ENCODE results near the gene AATK.
A peak's percentile ranks its signal among the peaks of the same experiment; 100 is the strongest.
"Not testable (repeated sequence)": the region's sequence is repeated elsewhere in the genome, so short reads cannot be mapped to it uniquely, and the experiment has no call there.

AATK gene

GRCh38 chr17:81159611-81160265 is 6.3 kb downstream of the AATK start:
- no peak for DNase-seq

- no peak for DNase-seq
Measured at GRCh38 chr17:81158688-81159590, 7.1 kb downstream of the AATK start.

GRCh38 chr17:81157848-81158687 is 8.0 kb downstream of the AATK start:
- no peak for DNase-seq

- DNase-seq = no peak
Measured at GRCh38 chr17:81156866-81157805, 8.9 kb downstream of the AATK start.

- DNase-seq = no peak
Measured at GRCh38 chr17:81154961-81155360, 11.1 kb downstream of the AATK start.

GRCh38 chr17:81154016-81154415 is 12.0 kb downstream of the AATK start:
- not testable (repeated sequence) for DNase-seq

- DNase-seq = no peak
Measured at GRCh38 chr17:81153340-81153803, 12.6 kb downstream of the AATK start.

GRCh38 chr17:81152288-81152828 is 13.7 kb downstream of the AATK start:
- DNase-seq = no peak

GRCh38 chr17:81151278-81151677 is 14.7 kb downstream of the AATK start:
- DNase-seq = no peak

GRCh38 chr17:81150377-81151077 is 15.5 kb downstream of the AATK start:
- DNase-seq = no peak

- DNase-seq = no peak
Measured at GRCh38 chr17:81148986-81149533, 17.0 kb downstream of the AATK start.

GRCh38 chr17:81148571-81148970 is 17.4 kb downstream of the AATK start:
- DNase-seq = no peak

GRCh38 chr17:81147701-81148100 is 18.3 kb downstream of the AATK start:
- DNase-seq = no peak

- DNase-seq = not testable (repeated sequence)
Measured at GRCh38 chr17:81146208-81146607, 19.8 kb downstream of the AATK start.

- DNase-seq = no peak
Measured at GRCh38 chr17:81144423-81144781, 21.6 kb downstream of the AATK start.

- DNase-seq = no peak
Measured at GRCh38 chr17:81143717-81144422, 22.2 kb downstream of the AATK start.

GRCh38 chr17:81143200-81143527 is 22.9 kb downstream of the AATK start:
- no peak for DNase-seq

GRCh38 chr17:81142301-81143199 is 23.5 kb downstream of the AATK start:
- DNase-seq = peak; percentile 77

- no peak for DNase-seq
Measured at GRCh38 chr17:81140695-81141094, 25.3 kb downstream of the AATK start.
